Measurements from ENCODE around the gene MARF1. TPM values are rescaled to one million over a fixed set of nuclear protein-coding genes. Genes with fewer than 3 reads are reported as not detected.

The MARF1 gene
- total RNA-seq, 4 donors from 2014 or later: 21.0 to 91.9 (median 42.2) TPM

- DNase-seq: no peak
- intact Hi-C loops (cut with DNase I; ENCODE audit: low total_unique reads): no loop called here
- no peak for TF ChIP-seq POLR2A (IDR thresholded peaks at IDR 0.05)
- TF ChIP-seq CTCF (IDR thresholded peaks at IDR 0.05): no peak
Observed at GRCh38 chr16:15597822-15598647, 44.9 kb downstream of the MARF1 start.

DNA sequence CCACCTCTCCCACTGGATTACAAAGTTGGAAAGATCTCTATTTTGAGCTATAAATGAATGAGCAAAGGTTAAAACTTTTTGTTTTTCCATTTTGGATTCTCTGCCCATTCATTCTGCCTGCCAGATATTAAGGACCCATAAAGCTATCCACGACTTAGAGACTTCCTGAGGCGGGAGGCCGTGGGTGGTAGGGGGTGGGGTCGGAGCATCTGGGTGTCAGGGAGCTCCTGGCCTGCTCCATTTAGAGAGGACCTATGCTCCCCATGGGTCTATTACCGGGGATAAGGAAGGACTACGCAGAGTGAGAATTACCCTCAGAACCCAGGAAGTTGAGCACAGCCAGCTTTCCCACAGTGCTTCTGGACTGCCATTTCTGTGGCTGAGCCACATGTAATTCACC, 45.8 kb downstream of the MARF1 start:
- Histone ChIP-seq H3K36me3 (no peaks in the 10 kb centered on the region), H3K4me3 (no peak overlapping the region), H3K4me1 (no peaks in the 10 kb centered on the region), H3K9me3 (no peaks in the 10 kb centered on the region), H3K27me3 (no peaks in the 10 kb centered on the region), H3K27ac (no peak overlapping the region)
- no peak for DNase-seq
- no peak for TF ChIP-seq POLR2A (IDR thresholded peaks at IDR 0.05)
- no peak for TF ChIP-seq CTCF (IDR thresholded peaks at IDR 0.05)
- intact Hi-C loops (cut with DNase I; ENCODE audit: low total_unique reads): no loop called here

More at GRCh38 chr16:15597822-15598647, 44.9 kb downstream of the MARF1 start:
- Histone ChIP-seq H3K27ac (no peak overlapping the region), H3K9me3 (no peaks in the 10 kb centered on the region), H3K4me1 (no peaks in the 10 kb centered on the region), H3K4me3 (no peak overlapping the region), H3K36me3 (no peaks in the 10 kb centered on the region), H3K27me3 (no peaks in the 10 kb centered on the region)

- H3K4me3 ChIP-seq: no peak overlapping the region
- H3K36me3 ChIP-seq: no peaks in the 10 kb centered on the region
- H3K27ac ChIP-seq: no peak overlapping the region
- TF ChIP-seq POLR2A (IDR thresholded peaks at IDR 0.05): no peak
- TF ChIP-seq CTCF (IDR thresholded peaks at IDR 0.05): no peak
- intact Hi-C loops (cut with DNase I; ENCODE audit: low total_unique reads): no loop called here
- H3K27me3 ChIP-seq: no peaks in the 10 kb centered on the region
- DNase-seq: no peak
- no peaks in the 10 kb centered on the region for H3K4me1 ChIP-seq
- H3K9me3 ChIP-seq: no peaks in the 10 kb centered on the region
Observed at GRCh38 chr16:15594711-15595320, 48.1 kb downstream of the MARF1 start.

DNA sequence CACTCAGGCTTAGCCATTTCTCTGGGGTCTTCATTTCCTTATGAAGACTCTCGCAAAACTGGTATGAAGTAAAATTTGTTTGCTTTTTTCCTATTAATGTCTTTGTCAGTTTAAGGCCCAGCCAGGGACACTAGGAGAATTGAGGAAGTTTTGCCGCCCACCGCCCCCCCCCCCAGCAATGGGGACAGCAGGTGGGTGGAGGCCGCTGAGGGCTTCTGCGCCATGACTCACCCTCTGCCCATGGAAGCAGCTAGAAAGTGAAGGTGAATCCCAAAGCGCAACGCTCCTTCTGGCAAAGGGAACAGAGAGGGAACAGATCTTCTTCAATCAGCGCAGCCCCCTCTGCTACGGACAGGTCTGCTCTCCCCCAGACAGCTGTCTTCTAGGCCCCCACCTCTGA, 49.7 kb downstream of the MARF1 start:
- H3K9me3 ChIP-seq: no peaks in the 10 kb centered on the region
- no peak for TF ChIP-seq POLR2A (IDR thresholded peaks at IDR 0.05)
- no peak for TF ChIP-seq CTCF (IDR thresholded peaks at IDR 0.05)
- H3K36me3 ChIP-seq: no peaks in the 10 kb centered on the region
- DNase-seq: no peak
- no peak overlapping the region for H3K27ac ChIP-seq
- H3K4me3 ChIP-seq: no peak overlapping the region
- no peaks in the 10 kb centered on the region for H3K4me1 ChIP-seq
- H3K27me3 ChIP-seq: no peaks in the 10 kb centered on the region
- intact Hi-C loops (cut with DNase I; ENCODE audit: low total_unique reads): no loop called here

DNA sequence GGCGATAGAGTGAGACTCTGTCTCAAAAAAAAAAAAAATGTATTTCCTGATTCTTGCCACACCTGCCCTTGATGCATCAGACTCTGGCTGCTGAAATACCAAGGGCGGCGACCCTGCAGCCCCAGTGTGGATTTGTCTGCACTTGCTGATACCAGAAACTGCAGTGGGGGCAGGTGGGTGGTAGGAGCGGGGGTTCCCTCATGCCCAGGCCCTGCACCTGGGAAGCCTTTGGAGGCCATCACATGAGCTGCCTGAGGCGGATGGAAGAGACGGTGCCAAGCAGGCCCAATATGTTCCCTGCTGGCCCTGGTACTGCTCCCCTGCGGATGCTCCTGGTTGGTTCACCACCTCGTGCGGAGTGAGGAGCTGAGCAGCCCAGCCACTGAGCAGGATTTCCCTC, 50.6 kb downstream of the MARF1 start:
- Histone ChIP-seq H3K4me1 (no peaks in the 10 kb centered on the region), H3K36me3 (no peaks in the 10 kb centered on the region), H3K9me3 (no peaks in the 10 kb centered on the region), H3K27ac (peak overlapping the region in 1 of 2 donors; percentile 46), H3K27me3 (no peaks in the 10 kb centered on the region), H3K4me3 (no peak overlapping the region)
- TF ChIP-seq POLR2A (IDR thresholded peaks at IDR 0.05) (no peak), CTCF (IDR thresholded peaks at IDR 0.05) (no peak)
- intact Hi-C loops (cut with DNase I; ENCODE audit: low total_unique reads): no loop called here
- no peak for DNase-seq

Measured in uterus (tissue), 4 donors.